Neural progenitor cell (in vitro differentiated cells): Measurements from ENCODE around the gene TRAK1. TPM values are rescaled to one million over a fixed set of nuclear protein-coding genes. Genes with fewer than 3 reads are reported as not detected.

Source experiments
- DNase-seq: peaks from one replicate; pipeline ENCODE4 v3.0.0-alpha.2; 2016; ENCODE audit warnings: low spot score
- H2AFZ ChIP-seq: fragments of 200-600 bp; sonication (generic); replicated peaks from 2 replicates; pipeline ENCODE4 v1.6.1; 2016; ENCODE audit warnings: antibody characterized with exemption
- H3F3A ChIP-seq: fragments of 200-600 bp; sonication (generic); 2 replicates; pipeline ENCODE4 v1.6.1; 2016; ENCODE audit warnings: antibody characterized with exemption, low read depth
- H3K27ac ChIP-seq: fragments of 200-600 bp; sonication (generic); 2 replicates; pipeline ENCODE4 v1.5.1; 2016; ENCODE audit warnings: mild to moderate bottlenecking
- H3K27me3 ChIP-seq: fragments of 200-600 bp; sonication (generic); 2 replicates; pipeline ENCODE4 v1.6.1; 2016; ENCODE audit warnings: mild to moderate bottlenecking, moderate library complexity
- H3K36me3 ChIP-seq: fragments of 200-600 bp; sonication (generic); 2 replicates; pipeline ENCODE4 v1.5.1; 2016
- H3K4me1 ChIP-seq: fragments of 200-600 bp; sonication (generic); 2 replicates; pipeline ENCODE4 v1.6.1; 2016; ENCODE audit warnings: mixed run types
- H3K4me2 ChIP-seq: fragments of 200-600 bp; sonication (generic); 2 replicates; pipeline ENCODE4 v1.6.1; 2016
- H3K4me3 ChIP-seq: fragments of 200-600 bp; sonication (generic); 2 replicates; pipeline ENCODE4 v1.5.1; 2016
- H3K79me2 ChIP-seq: fragments of 200-600 bp; sonication (generic); 2 replicates; pipeline ENCODE4 v1.6.1; 2016; ENCODE audit warnings: low read depth
- H3K9ac ChIP-seq: fragments of 200-600 bp; sonication (generic); 2 replicates; pipeline ENCODE4 v1.6.1; 2016
- H3K9me3 ChIP-seq: fragments of 200-600 bp; sonication (generic); 2 replicates; pipeline ENCODE4 v1.5.1; 2016; ENCODE audit warnings: low read depth
- H4K20me1 ChIP-seq: fragments of 200-600 bp; sonication (generic); 2 replicates; pipeline ENCODE4 v1.6.1; 2016; ENCODE audit warnings: low read depth
- H3K27ac Mint-ChIP-seq: 3 replicates; pipeline ENCODE4 v1.8.0; 2021; ENCODE audit warnings: mixed read lengths
- H3K27me3 Mint-ChIP-seq: 2 replicates; pipeline ENCODE4 v1.8.0; 2022; ENCODE audit warnings: low read depth, mild to moderate bottlenecking, inconsistent platforms, moderate library complexity, mixed read lengths; ENCODE audit not compliant: insufficient read depth
- H3K36me3 Mint-ChIP-seq: 3 replicates; pipeline ENCODE4 v1.8.0; 2021; ENCODE audit warnings: mixed read lengths
- H3K4me1 Mint-ChIP-seq: 3 replicates; pipeline ENCODE4 v1.8.0; 2021; ENCODE audit warnings: mixed read lengths
- H3K4me3 Mint-ChIP-seq: 3 replicates; pipeline ENCODE4 v1.8.0; 2021; ENCODE audit warnings: mild to moderate bottlenecking, moderate library complexity, mixed read lengths
- H3K9me3 Mint-ChIP-seq: 3 replicates; pipeline ENCODE4 v1.8.0; 2020; ENCODE audit warnings: mixed read lengths
- CTCF ChIP-seq: fragments of 200-600 bp; sonication (generic); IDR thresholded peaks from 2 replicates; pipeline ENCODE4 v1.5.1; 2017; ENCODE audit warnings: antibody characterized with exemption, mild to moderate bottlenecking
- EZH2 ChIP-seq: fragments of 200-600 bp; sonication (generic); IDR thresholded peaks from 2 replicates; pipeline ENCODE4 v1.6.1; 2017; ENCODE audit warnings: antibody characterized with exemption, mild to moderate bottlenecking, moderate library complexity
- EZH2phosphoT487 ChIP-seq: fragments of 200-600 bp; sonication (generic); IDR thresholded peaks from 2 replicates; pipeline ENCODE4 v1.6.1; 2017; ENCODE audit warnings: antibody characterized with exemption
- total RNA-seq: library from RNA; depleted of rRNA; stranded (reverse); fragments of >200 nt; gene quantifications from 2 replicates; pipeline ENCODE4 v1.2.3, GENCODE V29; 2015; ENCODE audit warnings: low replicate concordance

Gene TRAK1
- total RNA-seq, 1 donor from 2014 or later: 32.2 TPM

DNA sequence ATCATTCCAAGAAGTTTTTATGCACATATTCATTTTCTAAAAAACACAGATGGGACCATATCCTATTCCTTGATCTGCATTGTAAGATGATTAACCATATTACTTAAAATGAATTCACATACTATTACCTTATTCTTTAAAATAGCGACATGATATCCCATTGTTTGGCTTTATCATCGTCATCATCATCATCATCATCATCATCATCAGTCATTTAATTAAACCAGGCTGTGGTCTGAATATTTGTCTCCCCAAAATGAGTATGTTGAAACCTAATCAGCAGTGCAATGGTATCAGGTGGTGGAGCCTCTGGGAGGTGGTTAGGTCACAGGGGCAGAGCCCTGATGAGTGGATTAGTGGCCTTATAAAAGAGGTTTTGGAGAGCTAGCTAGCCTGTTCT, 4.4 kb downstream of the TRAK1 start:
- H3K79me2 ChIP-seq: peaks cover 4% of the 10 kb centered on the region
- H3K4me1 ChIP-seq: peaks cover 8% of the 10 kb centered on the region
- Mint-ChIP-seq H3K4me1 (peaks cover 27% of the 10 kb centered on the region), H3K4me3 (no peak overlapping the region), H3K36me3 (peaks cover 19% of the 10 kb centered on the region), H3K27ac (no peak overlapping the region), H3K27me3 (peaks cover 5% of the 10 kb centered on the region), H3K9me3 (peaks cover 9% of the 10 kb centered on the region)
- no peak overlapping the region for H2AFZ ChIP-seq
- H3K9ac ChIP-seq: no peak overlapping the region
- H3K27ac ChIP-seq: no peak overlapping the region
- H3K4me3 ChIP-seq: no peak overlapping the region
- no peak for TF ChIP-seq CTCF
- no peak for TF ChIP-seq EZH2phosphoT487
- no peak for TF ChIP-seq EZH2
- no peaks in the 10 kb centered on the region for H3K27me3 ChIP-seq
- H3K9me3 ChIP-seq: no peaks in the 10 kb centered on the region
- H3K4me2 ChIP-seq: no peak overlapping the region
- no peak for DNase-seq
- H3K36me3 ChIP-seq: no peaks in the 10 kb centered on the region
- H3F3A ChIP-seq: peaks cover 5% of the 10 kb centered on the region
- H4K20me1 ChIP-seq: peaks cover 6% of the 10 kb centered on the region

DNA sequence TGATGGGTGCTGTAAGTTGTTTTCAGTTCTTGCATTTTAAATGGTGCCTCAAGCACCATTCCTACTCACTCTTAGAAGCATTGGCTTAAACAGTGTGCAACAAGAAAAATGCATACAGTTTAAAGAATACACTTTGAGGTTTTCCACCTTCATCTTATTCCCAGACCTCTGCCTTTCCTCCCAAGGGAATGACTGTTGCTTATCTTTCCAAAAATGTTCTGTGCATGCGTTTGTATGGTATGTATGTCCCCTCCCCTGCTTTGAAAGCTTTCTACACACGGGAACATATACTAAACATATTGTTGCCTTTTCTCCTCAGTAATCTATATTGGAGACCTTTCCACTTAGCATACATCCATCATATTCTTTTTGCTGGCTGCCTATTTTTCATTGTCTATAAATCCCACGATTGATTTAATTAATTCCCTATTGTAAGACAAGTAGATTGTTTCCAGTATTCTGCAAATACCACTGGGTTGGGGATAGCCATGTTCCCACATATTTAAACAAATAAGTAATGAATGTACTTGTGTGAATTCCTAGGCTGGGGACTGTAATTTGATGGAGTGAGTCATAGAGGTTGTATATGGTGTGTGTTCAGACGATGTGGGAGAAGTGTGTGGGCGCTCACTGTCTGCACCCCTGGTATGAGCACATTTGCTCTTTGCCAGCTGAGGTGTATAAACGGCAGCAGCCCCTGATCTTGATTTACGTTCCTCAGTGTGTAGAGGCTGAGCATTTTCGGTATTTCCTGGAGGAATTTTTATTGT, 5.8 kb downstream of the TRAK1 start:
- H3F3A ChIP-seq: peaks cover 5% of the 10 kb centered on the region
- H4K20me1 ChIP-seq: peaks cover 6% of the 10 kb centered on the region
- H3K27me3 ChIP-seq: no peaks in the 10 kb centered on the region
- H3K4me3 Mint-ChIP-seq: no peak overlapping the region
- no peak overlapping the region for H2AFZ ChIP-seq
- H3K36me3 Mint-ChIP-seq: peaks cover 6% of the 10 kb centered on the region
- H3K4me3 ChIP-seq: no peak overlapping the region
- peaks cover 5% of the 10 kb centered on the region for H3K79me2 ChIP-seq
- DNase-seq: no peak
- peaks cover 2% of the 10 kb centered on the region for H3K9me3 Mint-ChIP-seq
- H3K27ac ChIP-seq: no peak overlapping the region
- TF ChIP-seq CTCF (no peak), EZH2phosphoT487 (no peak), EZH2 (no peak)
- peaks cover 22% of the 10 kb centered on the region for H3K4me1 Mint-ChIP-seq
- no peaks in the 10 kb centered on the region for H3K9me3 ChIP-seq
- H3K36me3 ChIP-seq: no peaks in the 10 kb centered on the region
- H3K4me2 ChIP-seq: no peak overlapping the region
- no peak overlapping the region for H3K9ac ChIP-seq
- no peak overlapping the region for H3K27ac Mint-ChIP-seq
- peaks cover 5% of the 10 kb centered on the region for H3K27me3 Mint-ChIP-seq
- H3K4me1 ChIP-seq: peaks cover 5% of the 10 kb centered on the region

GRCh38 chr3:42097566-42097946, 6.4 kb downstream of the TRAK1 start:
- Histone ChIP-seq H4K20me1 (peaks cover 6% of the 10 kb centered on the region), H3K79me2 (peaks cover 5% of the 10 kb centered on the region), H3K4me2 (no peak overlapping the region), H3K27me3 (no peaks in the 10 kb centered on the region), H3K27ac (no peak overlapping the region), H3K4me1 (peaks cover 5% of the 10 kb centered on the region), H3F3A (peaks cover 5% of the 10 kb centered on the region), H3K4me3 (no peak overlapping the region), H3K9me3 (no peaks in the 10 kb centered on the region), H2AFZ (no peak overlapping the region), H3K36me3 (no peaks in the 10 kb centered on the region), H3K9ac (no peak overlapping the region)
- Mint-ChIP-seq H3K9me3 (no peaks in the 10 kb centered on the region), H3K4me3 (no peak overlapping the region), H3K4me1 (peaks cover 22% of the 10 kb centered on the region), H3K36me3 (peaks cover 3% of the 10 kb centered on the region), H3K27me3 (peaks cover 5% of the 10 kb centered on the region), H3K27ac (no peak overlapping the region)
- no peak for DNase-seq
- TF ChIP-seq EZH2: no peak
- TF ChIP-seq CTCF: no peak
- no peak for TF ChIP-seq EZH2phosphoT487
